Stomach (tissue), 4 donors: ENCODE measurements around the gene CDC14B.

ENCODE experiments used
- CTCF ChIP-seq, 7 experiments: fragments of 450-650 bp in 4 of 7; fragments of 200-600 bp in 3 of 7; sonication (generic) in 3 of 7; IDR thresholded peaks; one replicate each; pipeline ENCODE4 v1.5.1; 2016 to 2019; ENCODE audit warnings: antibody characterized with exemption in 7 of 7, control low read depth in 2 of 7, mild to moderate bottlenecking in 1 of 7
- EP300 ChIP-seq: sonication (generic); formaldehyde crosslinking; IDR thresholded peaks from one replicate; pipeline ENCODE4 v1.6.1; 2017; ENCODE audit warnings: antibody characterized with exemption
- POLR2A ChIP-seq, 4 donors: fragments of 450-650 bp; IDR thresholded peaks; one replicate each; pipeline ENCODE4 v1.6.1; 2016; ENCODE audit warnings: antibody characterized with exemption in 4 of 4, control low read depth in 2 of 4, mild to moderate bottlenecking in 1 of 4, moderate library complexity in 1 of 4
- POLR2AphosphoS5 ChIP-seq, 3 donors: sonication (generic); formaldehyde crosslinking; IDR thresholded peaks; one replicate each; pipeline ENCODE4 v1.6.1; 2016; ENCODE audit warnings: antibody characterized with exemption in 3 of 3

- TF ChIP-seq POLR2A (IDR thresholded peaks at IDR 0.05) (no peak), CTCF (IDR thresholded peaks at IDR 0.05) (no peak), POLR2AphosphoS5 (IDR thresholded peaks at IDR 0.05) (no peak), EP300 (no peak)
These were observed 32.0 kb downstream of the CDC14B start for GRCh38 chr9:96587338-96588315.
